Neural progenitor cell (in vitro differentiated cells): ENCODE measurements around the gene NOTUM. TPM values are rescaled to one million over a fixed set of nuclear protein-coding genes. Genes with fewer than 3 reads are reported as not detected.
A peak's percentile ranks its signal among the peaks of the same experiment; 100 is the strongest.

ENCODE experiments used
- DNase-seq: peaks from one replicate; pipeline ENCODE4 v3.0.0-alpha.2; 2016; ENCODE audit warnings: low spot score
- H2AFZ ChIP-seq: fragments of 200-600 bp; sonication (generic); replicated peaks from 2 replicates; pipeline ENCODE4 v1.6.1; 2016; ENCODE audit warnings: antibody characterized with exemption
- H3F3A ChIP-seq: fragments of 200-600 bp; sonication (generic); 2 replicates; pipeline ENCODE4 v1.6.1; 2016; ENCODE audit warnings: antibody characterized with exemption, low read depth
- H3K27ac ChIP-seq: fragments of 200-600 bp; sonication (generic); 2 replicates; pipeline ENCODE4 v1.5.1; 2016; ENCODE audit warnings: mild to moderate bottlenecking
- H3K27me3 ChIP-seq: fragments of 200-600 bp; sonication (generic); 2 replicates; pipeline ENCODE4 v1.6.1; 2016; ENCODE audit warnings: mild to moderate bottlenecking, moderate library complexity
- H3K36me3 ChIP-seq: fragments of 200-600 bp; sonication (generic); 2 replicates; pipeline ENCODE4 v1.5.1; 2016
- H3K4me1 ChIP-seq: fragments of 200-600 bp; sonication (generic); 2 replicates; pipeline ENCODE4 v1.6.1; 2016; ENCODE audit warnings: mixed run types
- H3K4me2 ChIP-seq: fragments of 200-600 bp; sonication (generic); 2 replicates; pipeline ENCODE4 v1.6.1; 2016
- H3K4me3 ChIP-seq: fragments of 200-600 bp; sonication (generic); 2 replicates; pipeline ENCODE4 v1.5.1; 2016
- H3K79me2 ChIP-seq: fragments of 200-600 bp; sonication (generic); 2 replicates; pipeline ENCODE4 v1.6.1; 2016; ENCODE audit warnings: low read depth
- H3K9ac ChIP-seq: fragments of 200-600 bp; sonication (generic); 2 replicates; pipeline ENCODE4 v1.6.1; 2016
- H3K9me3 ChIP-seq: fragments of 200-600 bp; sonication (generic); 2 replicates; pipeline ENCODE4 v1.5.1; 2016; ENCODE audit warnings: low read depth
- H4K20me1 ChIP-seq: fragments of 200-600 bp; sonication (generic); 2 replicates; pipeline ENCODE4 v1.6.1; 2016; ENCODE audit warnings: low read depth
- H3K27ac Mint-ChIP-seq: 3 replicates; pipeline ENCODE4 v1.8.0; 2021; ENCODE audit warnings: mixed read lengths
- H3K27me3 Mint-ChIP-seq: 2 replicates; pipeline ENCODE4 v1.8.0; 2022; ENCODE audit warnings: low read depth, mild to moderate bottlenecking, inconsistent platforms, moderate library complexity, mixed read lengths; ENCODE audit not compliant: insufficient read depth
- H3K36me3 Mint-ChIP-seq: 3 replicates; pipeline ENCODE4 v1.8.0; 2021; ENCODE audit warnings: mixed read lengths
- H3K4me1 Mint-ChIP-seq: 3 replicates; pipeline ENCODE4 v1.8.0; 2021; ENCODE audit warnings: mixed read lengths
- H3K4me3 Mint-ChIP-seq: 3 replicates; pipeline ENCODE4 v1.8.0; 2021; ENCODE audit warnings: mild to moderate bottlenecking, moderate library complexity, mixed read lengths
- H3K9me3 Mint-ChIP-seq: 3 replicates; pipeline ENCODE4 v1.8.0; 2020; ENCODE audit warnings: mixed read lengths
- EZH2 ChIP-seq: fragments of 200-600 bp; sonication (generic); IDR thresholded peaks from 2 replicates; pipeline ENCODE4 v1.6.1; 2017; ENCODE audit warnings: antibody characterized with exemption, mild to moderate bottlenecking, moderate library complexity
- EZH2phosphoT487 ChIP-seq: fragments of 200-600 bp; sonication (generic); IDR thresholded peaks from 2 replicates; pipeline ENCODE4 v1.6.1; 2017; ENCODE audit warnings: antibody characterized with exemption
- total RNA-seq: library from RNA; depleted of rRNA; stranded (reverse); fragments of >200 nt; gene quantifications from 2 replicates; pipeline ENCODE4 v1.2.3, GENCODE V29; 2015; ENCODE audit warnings: low replicate concordance
- TF ChIP-seq, protein P1 (sequence below): fragments of 200-600 bp; sonication (generic); IDR thresholded peaks from 2 replicates; pipeline ENCODE4 v1.5.1; 2017; ENCODE audit warnings: antibody characterized with exemption, mild to moderate bottlenecking

Gene NOTUM
- total RNA-seq, 1 donor from 2014 or later = not detected

- H3K27me3 Mint-ChIP-seq = peaks cover 3% of the 10 kb centered on the region
- TF ChIP-seq EZH2phosphoT487 (no peak), EZH2 (no peak)
- TF ChIP-seq, protein P1, sequence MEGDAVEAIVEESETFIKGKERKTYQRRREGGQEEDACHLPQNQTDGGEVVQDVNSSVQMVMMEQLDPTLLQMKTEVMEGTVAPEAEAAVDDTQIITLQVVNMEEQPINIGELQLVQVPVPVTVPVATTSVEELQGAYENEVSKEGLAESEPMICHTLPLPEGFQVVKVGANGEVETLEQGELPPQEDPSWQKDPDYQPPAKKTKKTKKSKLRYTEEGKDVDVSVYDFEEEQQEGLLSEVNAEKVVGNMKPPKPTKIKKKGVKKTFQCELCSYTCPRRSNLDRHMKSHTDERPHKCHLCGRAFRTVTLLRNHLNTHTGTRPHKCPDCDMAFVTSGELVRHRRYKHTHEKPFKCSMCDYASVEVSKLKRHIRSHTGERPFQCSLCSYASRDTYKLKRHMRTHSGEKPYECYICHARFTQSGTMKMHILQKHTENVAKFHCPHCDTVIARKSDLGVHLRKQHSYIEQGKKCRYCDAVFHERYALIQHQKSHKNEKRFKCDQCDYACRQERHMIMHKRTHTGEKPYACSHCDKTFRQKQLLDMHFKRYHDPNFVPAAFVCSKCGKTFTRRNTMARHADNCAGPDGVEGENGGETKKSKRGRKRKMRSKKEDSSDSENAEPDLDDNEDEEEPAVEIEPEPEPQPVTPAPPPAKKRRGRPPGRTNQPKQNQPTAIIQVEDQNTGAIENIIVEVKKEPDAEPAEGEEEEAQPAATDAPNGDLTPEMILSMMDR = no peak
- Histone ChIP-seq H3K79me2 (no peaks in the 10 kb centered on the region), H3K4me3 (no peak overlapping the region), H3K27ac (no peak overlapping the region), H4K20me1 (peaks cover 4% of the 10 kb centered on the region), H3K4me1 (no peaks in the 10 kb centered on the region), H3F3A (no peaks in the 10 kb centered on the region), H3K4me2 (no peak overlapping the region), H2AFZ (no peak overlapping the region), H3K9me3 (no peaks in the 10 kb centered on the region), H3K36me3 (no peaks in the 10 kb centered on the region), H3K9ac (no peak overlapping the region), H3K27me3 (no peaks in the 10 kb centered on the region)
- H3K4me3 Mint-ChIP-seq = no peak overlapping the region
- H3K36me3 Mint-ChIP-seq = peaks cover 4% of the 10 kb centered on the region
- H3K9me3 Mint-ChIP-seq = no peaks in the 10 kb centered on the region
- no peak for DNase-seq
- peaks cover 14% of the 10 kb centered on the region for H3K4me1 Mint-ChIP-seq
- peak overlapping the region; percentile 42 for H3K27ac Mint-ChIP-seq
These were observed 45.7 kb upstream of the NOTUM start for GRCh38 chr17:82006468-82007227.

GRCh38 chr17:82005701-82006348, 44.8 kb upstream of the NOTUM start:
- Mint-ChIP-seq H3K4me1 (peaks cover 18% of the 10 kb centered on the region), H3K4me3 (no peak overlapping the region)
- peaks cover 4% of the 10 kb centered on the region for H4K20me1 ChIP-seq

DNA sequence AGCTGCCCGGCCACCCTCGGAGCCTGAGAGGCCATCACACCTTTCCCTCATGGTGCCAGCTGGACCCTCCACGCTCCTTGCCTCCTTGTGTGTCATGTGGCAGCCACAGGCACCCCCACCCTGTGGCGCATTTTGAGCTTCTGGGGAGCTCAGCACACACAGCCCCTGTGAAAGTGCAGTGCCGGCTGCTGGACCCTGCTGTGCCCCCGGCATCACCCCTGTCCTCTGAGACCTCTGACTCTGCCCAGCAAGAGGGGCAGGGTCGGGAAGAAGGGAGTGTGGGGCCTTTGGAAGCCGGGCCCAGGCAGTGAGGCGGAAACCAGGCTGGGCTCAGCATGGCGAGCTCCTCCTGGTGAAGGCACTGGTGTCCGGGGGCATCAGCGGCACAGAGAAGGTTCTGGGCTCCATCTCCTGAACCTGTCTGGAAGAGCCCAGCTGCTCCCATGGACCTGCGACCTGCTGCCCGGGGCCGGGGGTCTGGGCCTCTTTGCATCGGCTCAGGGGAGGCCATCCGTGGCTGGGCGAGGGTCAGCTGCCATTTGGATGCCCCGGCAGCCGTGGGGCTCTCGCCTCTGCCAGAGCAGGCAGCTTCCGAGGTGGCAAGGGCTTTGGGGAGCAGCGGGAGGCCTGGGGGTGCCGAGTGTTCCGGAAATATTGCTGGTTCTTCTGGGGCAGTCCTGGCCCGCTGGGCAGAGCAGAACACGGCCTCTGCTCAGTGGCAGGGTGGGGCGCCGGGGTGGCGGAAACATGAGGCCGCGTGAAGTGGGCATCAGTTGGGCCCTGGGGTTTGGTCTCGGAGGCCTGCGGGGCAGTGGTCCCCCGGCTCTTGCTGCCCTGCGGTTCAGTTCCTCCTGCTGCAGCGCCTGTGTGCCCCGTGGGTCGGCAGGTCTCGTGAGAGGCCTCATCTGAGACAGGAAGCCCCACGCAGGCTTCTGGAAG, 43.8 kb upstream of the NOTUM start:
- no peak for TF ChIP-seq EZH2phosphoT487
- TF ChIP-seq, protein P1 = no peak
- TF ChIP-seq EZH2 = no peak
- Histone ChIP-seq H3K27me3 (no peaks in the 10 kb centered on the region), H3K4me1 (no peaks in the 10 kb centered on the region), H3K4me2 (no peak overlapping the region), H3K27ac (no peak overlapping the region), H3K9me3 (no peaks in the 10 kb centered on the region), H3K9ac (no peak overlapping the region), H4K20me1 (peaks cover 4% of the 10 kb centered on the region), H3K4me3 (no peak overlapping the region), H3F3A (no peaks in the 10 kb centered on the region), H3K79me2 (no peaks in the 10 kb centered on the region), H2AFZ (no peak overlapping the region), H3K36me3 (no peaks in the 10 kb centered on the region)
- DNase-seq = no peak
- Mint-ChIP-seq H3K9me3 (no peaks in the 10 kb centered on the region), H3K4me3 (no peak overlapping the region), H3K27ac (no peak overlapping the region), H3K27me3 (peaks cover 3% of the 10 kb centered on the region), H3K36me3 (peaks cover 4% of the 10 kb centered on the region), H3K4me1 (peaks cover 20% of the 10 kb centered on the region)

More at GRCh38 chr17:82005701-82006348, 44.8 kb upstream of the NOTUM start:
- H3K36me3 ChIP-seq = no peaks in the 10 kb centered on the region
- TF ChIP-seq, protein P1 = no peak
- TF ChIP-seq EZH2 = no peak
- TF ChIP-seq EZH2phosphoT487 = no peak
- H3K27me3 ChIP-seq = no peaks in the 10 kb centered on the region
- no peak overlapping the region for H2AFZ ChIP-seq
- H3K4me3 ChIP-seq = no peak overlapping the region
- no peaks in the 10 kb centered on the region for H3K9me3 ChIP-seq
- H3K79me2 ChIP-seq = no peaks in the 10 kb centered on the region
- H3K27ac Mint-ChIP-seq = peak overlapping the region; percentile 42
- H3K9ac ChIP-seq = no peak overlapping the region
- H3K9me3 Mint-ChIP-seq = no peaks in the 10 kb centered on the region
- H3K27ac ChIP-seq = no peak overlapping the region
- no peaks in the 10 kb centered on the region for H3F3A ChIP-seq
- DNase-seq = no peak
- H3K4me2 ChIP-seq = no peak overlapping the region
- peaks cover 3% of the 10 kb centered on the region for H3K27me3 Mint-ChIP-seq
- peaks cover 4% of the 10 kb centered on the region for H3K36me3 Mint-ChIP-seq
- H3K4me1 ChIP-seq = no peaks in the 10 kb centered on the region
